Measurements from ENCODE around the gene ADCY4. TPM values are rescaled to one million over a fixed set of nuclear protein-coding genes. Genes with fewer than 3 reads are reported as not detected.
A peak's percentile ranks its signal among the peaks of the same experiment; 100 is the strongest.

Gene ADCY4
- total and polyA plus RNA-seq, 2 of the 13 experiments (the other 11 are each of a cell fraction or from before 2014, with no cell fraction given): 0.03 TPM; not detected in 1

GRCh38 chr14:24297190-24297964 is 37.5 kb downstream of the ADCY4 start (continued):
- TF ChIP-seq EZH2 (conservative IDR thresholded peaks at IDR 0.05; ENCODE audit: low read depth, low read length) (no peak), HOXA7 (CRISPR knock-in tag; IDR thresholded peaks at IDR 0.05) (no peak), ZNF354B (CRISPR knock-in tag; IDR thresholded peaks at IDR 0.05) (no peak), ZNF484 (CRISPR knock-in tag; IDR thresholded peaks at IDR 0.05; ENCODE audit: borderline replicate concordance, low read depth) (no peak), EEA1 (CRISPR knock-in tag; IDR thresholded peaks at IDR 0.05; ENCODE audit: borderline replicate concordance) (no peak), IRX3 (CRISPR knock-in tag; IDR thresholded peaks at IDR 0.05; ENCODE audit: borderline replicate concordance, low read depth) (no peak), TCF7 (IDR thresholded peaks at IDR 0.05; ENCODE audit: low read depth) (no peak), CCDC6 (CRISPR knock-in tag; IDR thresholded peaks at IDR 0.05) (no peak), HCFC1 (IDR thresholded peaks at IDR 0.05; ENCODE audit: low read depth, low read length) (no peak), ZNF281 (CRISPR knock-in tag; IDR thresholded peaks at IDR 0.05; ENCODE audit: borderline replicate concordance) (peak; percentile 38; the same call in 1 of the 2 replicates), ZNF792 (CRISPR knock-in tag; IDR thresholded peaks at IDR 0.05) (peak; percentile 77), ZFAT (CRISPR knock-in tag; conservative IDR thresholded peaks at IDR 0.05) (no peak), ZNF652 (CRISPR knock-in tag; IDR thresholded peaks at IDR 0.05; ENCODE audit: borderline replicate concordance, low read depth) (peak; percentile 54; the same call in 1 of the 2 replicates), ZKSCAN8 (CRISPR knock-in tag; IDR thresholded peaks at IDR 0.05; ENCODE audit: borderline replicate concordance) (0 out of 2 replicates have a peak, but pooled peaks have one; percentile 51), ZNF34 (CRISPR knock-in tag; IDR thresholded peaks at IDR 0.05; ENCODE audit: borderline replicate concordance) (no peak), PPARG (CRISPR knock-in tag; conservative IDR thresholded peaks at IDR 0.05) (peak; percentile 42; the same call in 1 of the 2 replicates), SP4 (CRISPR knock-in tag; IDR thresholded peaks at IDR 0.05) (no peak), MIER3 (CRISPR knock-in tag; IDR thresholded peaks at IDR 0.05; ENCODE audit: borderline replicate concordance) (peak; percentile 78; the same call in 1 of the 2 replicates), SP1 (IDR thresholded peaks at IDR 0.05) (no peak), SP1 (CRISPR knock-in tag; IDR thresholded peaks at IDR 0.05) (no peak), KDM3A (CRISPR knock-in tag; IDR thresholded peaks at IDR 0.05; ENCODE audit: low read depth) (no peak), BRCA1 (CRISPR knock-in tag; IDR thresholded peaks at IDR 0.05) (no peak), ZNF570 (CRISPR knock-in tag; IDR thresholded peaks at IDR 0.05; ENCODE audit: borderline replicate concordance) (no peak), MIER2 (CRISPR knock-in tag; IDR thresholded peaks at IDR 0.05) (peak; percentile 81), MAF1 (CRISPR knock-in tag; IDR thresholded peaks at IDR 0.05; ENCODE audit: borderline replicate concordance) (no peak)
- TF ChIP-seq, protein P1, sequence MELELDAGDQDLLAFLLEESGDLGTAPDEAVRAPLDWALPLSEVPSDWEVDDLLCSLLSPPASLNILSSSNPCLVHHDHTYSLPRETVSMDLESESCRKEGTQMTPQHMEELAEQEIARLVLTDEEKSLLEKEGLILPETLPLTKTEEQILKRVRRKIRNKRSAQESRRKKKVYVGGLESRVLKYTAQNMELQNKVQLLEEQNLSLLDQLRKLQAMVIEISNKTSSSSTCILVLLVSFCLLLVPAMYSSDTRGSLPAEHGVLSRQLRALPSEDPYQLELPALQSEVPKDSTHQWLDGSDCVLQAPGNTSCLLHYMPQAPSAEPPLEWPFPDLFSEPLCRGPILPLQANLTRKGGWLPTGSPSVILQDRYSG (CRISPR knock-in tag; IDR thresholded peaks at IDR 0.05): 0 out of 2 replicates have a peak, but pooled peaks have one; percentile 74
- TF ChIP-seq, protein P2, sequence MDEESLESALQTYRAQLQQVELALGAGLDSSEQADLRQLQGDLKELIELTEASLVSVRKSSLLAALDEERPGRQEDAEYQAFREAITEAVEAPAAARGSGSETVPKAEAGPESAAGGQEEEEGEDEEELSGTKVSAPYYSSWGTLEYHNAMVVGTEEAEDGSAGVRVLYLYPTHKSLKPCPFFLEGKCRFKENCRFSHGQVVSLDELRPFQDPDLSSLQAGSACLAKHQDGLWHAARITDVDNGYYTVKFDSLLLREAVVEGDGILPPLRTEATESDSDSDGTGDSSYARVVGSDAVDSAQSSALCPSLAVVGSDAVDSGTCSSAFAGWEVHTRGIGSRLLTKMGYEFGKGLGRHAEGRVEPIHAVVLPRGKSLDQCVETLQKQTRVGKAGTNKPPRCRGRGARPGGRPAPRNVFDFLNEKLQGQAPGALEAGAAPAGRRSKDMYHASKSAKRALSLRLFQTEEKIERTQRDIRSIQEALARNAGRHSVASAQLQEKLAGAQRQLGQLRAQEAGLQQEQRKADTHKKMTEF (CRISPR knock-in tag; IDR thresholded peaks at IDR 0.05): 0 out of 2 replicates have a peak, but pooled peaks have one; percentile 43

Data from HepG2 (cell line).